Breast epithelium (tissue), 4 donors: Measurements from ENCODE around the gene AKAP9. TPM values are rescaled to one million over a fixed set of nuclear protein-coding genes. Genes with fewer than 3 reads are reported as not detected.
"Not testable (repeated sequence)": the region's sequence is repeated elsewhere in the genome, so short reads cannot be mapped to it uniquely, and the experiment has no call there.

Source experiments
- DNase-seq, 2 donors: peaks; one replicate each; pipeline ENCODE4 v3.0.0-alpha.2; 2019; ENCODE audit warnings: low spot score in 2 of 2
- H3K27ac ChIP-seq, 2 donors: fragments of 200-600 bp; sonication (generic) in 1 of 2; one replicate each; pipeline ENCODE4 v1.5.1; 2016 to 2019; ENCODE audit warnings: mild to moderate bottlenecking in 1 of 2
- H3K27me3 ChIP-seq, 2 donors: fragments of 200-600 bp; sonication (generic) in 1 of 2; one replicate each; pipeline versions ENCODE4 v1.5.1 to v1.6.0; 2017 to 2019; ENCODE audit warnings: control low read depth in 1 of 2, mild to moderate bottlenecking in 1 of 2
- H3K36me3 ChIP-seq: fragments of 200-600 bp; one replicate; pipeline ENCODE4 v1.5.1; 2019
- H3K4me1 ChIP-seq, 2 donors: fragments of 200-600 bp; sonication (generic); one replicate each; pipeline ENCODE4 v1.5.1; 2016 to 2019; ENCODE audit warnings: control low read depth in 1 of 2
- H3K4me3 ChIP-seq, 3 donors: fragments of 200-600 bp; sonication (generic); 1 replicate in 2 of 3; 2 replicates in 1 of 3; pipeline ENCODE4 v1.5.1; 2016 to 2019; ENCODE audit warnings: mild to moderate bottlenecking in 3 of 3, moderate library complexity in 2 of 3
- H3K9me3 ChIP-seq, 2 donors: fragments of 200-600 bp; sonication (generic) in 1 of 2; one replicate each; pipeline ENCODE4 v1.5.1; 2016 to 2019; ENCODE audit warnings: control low read depth in 1 of 2
- POLR2A ChIP-seq: fragments of 450-650 bp; IDR thresholded peaks from one replicate; pipeline ENCODE4 v1.6.1; 2016; ENCODE audit warnings: antibody characterized with exemption, mild to moderate bottlenecking, moderate library complexity
- POLR2AphosphoS5 ChIP-seq, 3 donors: sonication (generic); formaldehyde crosslinking; IDR thresholded peaks; one replicate each; pipeline ENCODE4 v1.6.1; 2017; ENCODE audit warnings: antibody characterized with exemption in 3 of 3
- intact Hi-C: fragments of 100-400 bp; cut with DNase I; formaldehyde crosslinking; loops from one replicate; pipeline ENCODE4 v1.15.1; 2023; ENCODE audit warnings: low total_unique reads
- total RNA-seq, 3 donors: library from RNA; depleted of rRNA; stranded (reverse); fragments of >200 nt; gene quantifications; one replicate each; pipeline ENCODE4 v1.1.0, GENCODE V29; 2016
- TF ChIP-seq, protein P1 (sequence below), 3 donors: fragments of 450-650 bp; IDR thresholded peaks; one replicate each; pipeline ENCODE4 v1.5.1; 2016 to 2017; ENCODE audit warnings: antibody characterized with exemption in 3 of 3, mild to moderate bottlenecking in 3 of 3, moderate library complexity in 3 of 3

AKAP9 gene
- total RNA-seq, 3 donors from 2014 or later, result 73.3 to 193 (median 124) TPM

DNA sequence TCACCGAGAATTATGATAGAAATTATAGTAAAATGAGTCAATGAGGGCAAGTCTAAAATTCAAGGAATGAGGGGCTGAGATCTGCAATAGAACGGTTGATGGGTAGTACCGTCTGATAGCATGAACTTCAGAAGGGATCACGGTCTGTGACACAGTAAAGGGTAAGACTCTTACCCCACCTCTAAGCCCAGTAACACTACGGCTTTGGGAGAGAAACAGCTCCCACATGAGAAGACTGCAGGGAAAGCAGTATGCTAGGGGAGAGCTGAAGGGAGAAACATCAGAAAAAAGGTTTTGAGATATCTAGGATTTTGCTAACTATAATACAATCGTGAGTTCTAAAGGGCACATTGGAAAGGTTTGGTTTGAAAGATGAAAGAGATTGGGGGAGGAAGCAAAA is 12.8 kb upstream of the AKAP9 start:
- Histone ChIP-seq H3K4me1 (no peaks in the 10 kb centered on the region), H3K4me3 (no peak overlapping the region), H3K36me3 (no peaks in the 10 kb centered on the region), H3K27me3 (no peaks in the 10 kb centered on the region), H3K9me3 (no peaks in the 10 kb centered on the region), H3K27ac (no peak overlapping the region)
- no peak for DNase-seq
- intact Hi-C loops, result no loop called here
- TF ChIP-seq, protein P1, sequence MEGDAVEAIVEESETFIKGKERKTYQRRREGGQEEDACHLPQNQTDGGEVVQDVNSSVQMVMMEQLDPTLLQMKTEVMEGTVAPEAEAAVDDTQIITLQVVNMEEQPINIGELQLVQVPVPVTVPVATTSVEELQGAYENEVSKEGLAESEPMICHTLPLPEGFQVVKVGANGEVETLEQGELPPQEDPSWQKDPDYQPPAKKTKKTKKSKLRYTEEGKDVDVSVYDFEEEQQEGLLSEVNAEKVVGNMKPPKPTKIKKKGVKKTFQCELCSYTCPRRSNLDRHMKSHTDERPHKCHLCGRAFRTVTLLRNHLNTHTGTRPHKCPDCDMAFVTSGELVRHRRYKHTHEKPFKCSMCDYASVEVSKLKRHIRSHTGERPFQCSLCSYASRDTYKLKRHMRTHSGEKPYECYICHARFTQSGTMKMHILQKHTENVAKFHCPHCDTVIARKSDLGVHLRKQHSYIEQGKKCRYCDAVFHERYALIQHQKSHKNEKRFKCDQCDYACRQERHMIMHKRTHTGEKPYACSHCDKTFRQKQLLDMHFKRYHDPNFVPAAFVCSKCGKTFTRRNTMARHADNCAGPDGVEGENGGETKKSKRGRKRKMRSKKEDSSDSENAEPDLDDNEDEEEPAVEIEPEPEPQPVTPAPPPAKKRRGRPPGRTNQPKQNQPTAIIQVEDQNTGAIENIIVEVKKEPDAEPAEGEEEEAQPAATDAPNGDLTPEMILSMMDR (IDR thresholded peaks at IDR 0.05), result no peak
- TF ChIP-seq POLR2A (no peak), POLR2AphosphoS5 (IDR thresholded peaks at IDR 0.05) (no peak)

DNA sequence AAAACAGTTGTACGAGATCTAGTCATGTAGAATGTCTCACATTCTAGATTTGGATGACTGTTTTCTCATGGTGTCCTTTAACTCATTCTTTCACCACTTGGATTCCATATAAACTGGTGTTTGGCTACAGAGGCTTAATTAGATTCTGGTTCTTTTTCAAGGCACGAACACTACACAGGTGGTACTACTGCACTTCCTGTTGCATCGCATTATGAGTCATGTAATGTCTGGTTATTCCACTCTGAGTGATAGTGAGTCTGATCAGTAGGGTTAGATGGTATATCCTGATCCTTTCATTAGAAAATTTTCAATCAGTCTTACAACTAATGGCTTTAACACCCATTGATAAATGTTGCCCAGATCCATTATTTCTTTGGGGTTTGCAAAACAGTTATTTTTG is 11.2 kb upstream of the AKAP9 start:
- no peaks in the 10 kb centered on the region for H3K4me1 ChIP-seq
- H3K36me3 ChIP-seq, result no peaks in the 10 kb centered on the region
- H3K27me3 ChIP-seq, result no peaks in the 10 kb centered on the region
- H3K4me3 ChIP-seq, result no peak overlapping the region
- no peak for DNase-seq
- intact Hi-C loops, result no loop called here
- TF ChIP-seq, protein P1 (IDR thresholded peaks at IDR 0.05), result no peak
- TF ChIP-seq POLR2AphosphoS5 (IDR thresholded peaks at IDR 0.05), result no peak
- TF ChIP-seq POLR2A, result no peak
- H3K9me3 ChIP-seq, result no peaks in the 10 kb centered on the region
- no peak overlapping the region for H3K27ac ChIP-seq

DNA sequence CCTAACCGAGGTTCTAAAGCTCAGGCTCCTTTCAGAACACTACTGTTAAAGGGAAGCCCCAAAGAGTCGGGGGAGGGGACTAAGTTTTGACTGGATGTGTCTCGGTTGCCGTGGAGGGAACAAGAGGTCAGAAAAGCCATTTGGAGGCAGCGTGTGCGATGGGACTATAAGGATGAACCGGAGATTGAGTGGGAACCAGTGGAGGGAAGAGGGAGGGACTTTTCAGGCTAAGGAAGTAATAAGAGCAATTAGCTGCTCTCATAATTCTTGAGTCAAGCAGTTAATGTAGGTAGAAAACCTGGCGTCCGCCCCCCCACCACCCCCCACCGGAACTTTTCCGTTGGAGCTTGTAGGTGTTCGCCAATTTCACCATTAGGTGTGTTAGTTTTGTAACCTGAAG is 491 bp upstream of the AKAP9 start:
- Histone ChIP-seq H3K27me3 (no peaks in the 10 kb centered on the region), H3K4me3 (peak overlapping the region; percentile 80 to 89 (median 82)), H3K36me3 (no peaks in the 10 kb centered on the region), H3K9me3 (no peaks in the 10 kb centered on the region), H3K27ac (peak overlapping the region; percentile 97 to 98), H3K4me1 (peaks cover 0 to 8% of the 10 kb centered on the region in 2 donors)
- TF ChIP-seq POLR2AphosphoS5 (IDR thresholded peaks at IDR 0.05) (no peak), POLR2A (no peak)
- TF ChIP-seq, protein P1 (IDR thresholded peaks at IDR 0.05), result no peak
- intact Hi-C loops, result loop anchor here (10.0 kb wide), 1 partner anchor 195 kb away; the partner anchor contains the start of gene CYP51A1
- DNase-seq, result no peak

DNA sequence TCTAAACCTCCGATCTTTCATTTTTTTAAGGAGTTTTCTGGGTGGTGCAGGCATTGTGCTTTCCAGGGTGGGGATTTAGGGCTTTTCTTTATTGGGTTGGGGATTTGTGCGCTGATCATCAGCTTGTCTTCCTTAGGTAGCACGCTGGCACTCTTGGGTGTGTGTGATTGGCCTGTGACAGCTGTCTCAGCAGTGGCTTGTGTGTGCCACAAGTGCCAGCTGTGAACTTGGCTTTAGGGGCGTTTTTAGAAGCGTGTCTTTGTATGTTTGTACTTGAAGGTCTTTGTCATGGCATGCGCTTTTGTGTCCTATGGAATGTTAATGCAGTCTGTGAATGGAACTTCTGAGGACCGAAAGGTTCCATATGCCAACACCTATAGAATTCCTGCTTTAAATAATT is 788 bp downstream of the AKAP9 start:
- no peaks in the 10 kb centered on the region for H3K36me3 ChIP-seq
- H3K4me3 ChIP-seq, result peak overlapping the region; percentile 80 to 89 (median 82)
- H3K4me1 ChIP-seq, result peaks cover 4 to 8% of the 10 kb centered on the region in 2 donors
- no peak for TF ChIP-seq POLR2AphosphoS5 (IDR thresholded peaks at IDR 0.05)
- TF ChIP-seq POLR2A, result no peak
- TF ChIP-seq, protein P1 (IDR thresholded peaks at IDR 0.05), result no peak
- H3K9me3 ChIP-seq, result no peaks in the 10 kb centered on the region
- intact Hi-C loops, result loop anchor here (10.0 kb wide), 1 partner anchor 193 kb away; the partner anchor contains the start of gene CYP51A1
- peak in 1 of 2 donors; percentile 31 for DNase-seq
- H3K27me3 ChIP-seq, result no peaks in the 10 kb centered on the region
- peak overlapping the region; percentile 97 to 98 for H3K27ac ChIP-seq

DNA sequence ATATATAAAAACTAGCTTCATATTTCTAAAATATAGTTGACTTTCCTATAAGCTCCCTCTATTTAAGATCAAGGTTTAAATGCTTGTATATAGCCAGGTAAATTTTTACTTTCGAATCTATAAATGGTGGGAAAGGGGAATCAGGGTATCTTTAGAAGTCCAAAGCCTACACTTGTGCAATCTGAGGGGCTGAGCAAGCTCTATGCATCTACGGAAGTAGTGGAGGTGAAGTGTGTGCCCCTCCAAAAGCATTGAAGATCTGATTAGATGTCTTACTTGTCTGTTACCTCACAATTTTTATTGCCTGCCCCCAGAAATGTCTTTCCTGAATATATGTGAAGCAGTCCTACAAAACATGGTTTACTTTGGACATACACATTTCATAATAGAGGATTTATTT is 1.6 kb downstream of the AKAP9 start:
- peaks cover 4 to 8% of the 10 kb centered on the region in 2 donors for H3K4me1 ChIP-seq
- intact Hi-C loops, result loop anchor here (10.0 kb wide), 1 partner anchor 192 kb away; the partner anchor contains the start of gene CYP51A1
- peak overlapping the region in 2 of 3 donors; percentile 80 to 89 for H3K4me3 ChIP-seq

DNA sequence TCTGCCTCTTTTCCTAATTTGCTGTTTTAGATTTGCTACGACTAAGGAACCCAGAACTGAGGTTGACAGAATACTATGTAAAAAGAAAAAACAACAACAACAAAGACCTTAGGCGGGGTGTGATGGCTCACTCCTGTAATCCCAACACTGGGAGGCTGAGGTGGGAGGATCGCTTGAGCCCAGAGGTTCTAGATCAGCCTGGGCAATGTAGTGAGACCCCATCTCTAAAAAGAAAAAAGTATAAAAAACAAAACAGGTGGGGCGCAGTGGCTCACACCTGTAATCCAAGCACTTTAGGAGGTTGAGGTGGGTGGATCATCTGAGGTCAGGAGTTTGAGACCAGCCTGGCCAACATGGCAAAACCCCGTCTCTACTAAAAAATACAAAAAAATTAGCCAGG is 4.3 kb downstream of the AKAP9 start:
- intact Hi-C loops, result loop anchor here (10.0 kb wide), 1 partner anchor 190 kb away; the partner anchor contains the start of gene CYP51A1
- not testable (repeated sequence) for H3K27me3 ChIP-seq, H3K4me1 ChIP-seq, H3K9me3 ChIP-seq, DNase-seq, H3K36me3 ChIP-seq
- H3K27ac ChIP-seq, result peak overlapping the region; percentile 72 to 80
- peak overlapping the region in 1 of 3 donors; percentile 19 for H3K4me3 ChIP-seq

More for the DNA sequence above, 1.6 kb downstream of the AKAP9 start:
- no peak for DNase-seq
- Histone ChIP-seq H3K9me3 (no peaks in the 10 kb centered on the region), H3K27me3 (no peaks in the 10 kb centered on the region), H3K36me3 (no peaks in the 10 kb centered on the region), H3K27ac (peak overlapping the region in 1 of 2 donors; percentile 97)
- TF ChIP-seq POLR2A, result no peak
- TF ChIP-seq, protein P1 (IDR thresholded peaks at IDR 0.05), result no peak
- TF ChIP-seq POLR2AphosphoS5 (IDR thresholded peaks at IDR 0.05), result no peak
